Mucosa of descending colon (tissue), 3 donors: ENCODE data around the gene LAMA2. TPM values are rescaled to one million over a fixed set of nuclear protein-coding genes. Genes with fewer than 3 reads are reported as not detected.

Source experiments
- ATAC-seq: fragments of 200-7000 bp; cut with Tn5 transposase; one replicate; pipeline ENCODE4 v1.9.1; 2020; ENCODE audit warnings: mild to moderate bottlenecking, moderate library complexity
- DNase-seq, 3 donors: peaks; one replicate each; pipeline ENCODE4 v3.0.0-alpha.2; 2020
- H3K36me3 ChIP-seq: fragments of 200-600 bp; one replicate; pipeline ENCODE4 v1.8.0; 2021; ENCODE audit warnings: low read depth, mild to moderate bottlenecking
- H3K4me1 ChIP-seq: fragments of 200-600 bp; one replicate; pipeline ENCODE4 v1.8.0; 2021; ENCODE audit warnings: low read depth, mild to moderate bottlenecking
- H3K4me3 ChIP-seq: fragments of 200-600 bp; one replicate; pipeline ENCODE4 v1.8.0; 2021; ENCODE audit warnings: mild to moderate bottlenecking
- H3K9me3 ChIP-seq: fragments of 200-600 bp; one replicate; pipeline ENCODE4 v1.8.0; 2021; ENCODE audit warnings: mild to moderate bottlenecking
- intact Hi-C, 2 donors: fragments of 100-400 bp; cut with DNase I in 1 of 2; cut with micrococcal nuclease in 1 of 2; formaldehyde crosslinking; loops; one replicate each; pipeline versions ENCODE4 v1.11.0 to v1.11.1; 2022; cut with DNase I, micrococcal nuclease
- total RNA-seq, 3 donors: library from RNA; stranded (reverse); fragmentation: NEBNext Ultra II Directional in 2 of 3; extraction: Animal tissue kit (Norgen Biotek cat#: 25700) in 2 of 3; gene quantifications; one replicate each; pipeline versions ENCODE4 v1.2.1 to v1.2.4, GENCODE V29; 2021 to 2023
- TF ChIP-seq, protein P1 (sequence below): fragments of 200-600 bp; IDR thresholded peaks from one replicate; pipeline ENCODE4 v1.8.0; 2022; ENCODE audit warnings: antibody characterized with exemption, mild to moderate bottlenecking
- donor health status: DM: no; HTN: no; CAD: no; lungs with moderate emphysema.
- donor health status: DM: no; HTN: no; CAD: no.
- donor health status: DM: no; HTN: yes; CAD: no.

The LAMA2 gene
- total RNA-seq, 3 donors from 2014 or later = 3.6 to 29.4 (median 18.4) TPM

DNA sequence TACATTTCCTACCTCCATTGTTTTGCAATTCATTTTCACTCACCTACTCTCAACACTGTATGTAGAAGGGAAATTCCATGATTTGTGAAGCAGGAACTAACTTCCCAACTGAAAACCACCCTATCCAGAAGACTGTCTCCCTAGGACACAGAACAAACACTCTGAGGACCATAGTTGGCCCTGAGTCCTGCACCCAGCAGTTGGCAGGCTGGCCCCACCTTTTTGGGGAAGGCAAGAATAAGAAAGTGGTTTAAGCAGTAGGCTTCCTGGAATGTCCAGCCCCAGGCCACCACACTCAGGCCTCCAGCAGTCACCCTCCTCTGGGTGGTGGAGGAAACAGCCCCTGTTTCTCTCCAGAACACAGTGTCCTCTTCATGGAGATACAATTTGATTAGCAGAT is 568.2 kb downstream of the LAMA2 start:
- ATAC-seq (no peak), DNase-seq (no peak)
- no peak overlapping the region for H3K4me3 ChIP-seq
- no peaks in the 10 kb centered on the region for H3K36me3 ChIP-seq
- H3K9me3 ChIP-seq = no peaks in the 10 kb centered on the region
- TF ChIP-seq, protein P1, sequence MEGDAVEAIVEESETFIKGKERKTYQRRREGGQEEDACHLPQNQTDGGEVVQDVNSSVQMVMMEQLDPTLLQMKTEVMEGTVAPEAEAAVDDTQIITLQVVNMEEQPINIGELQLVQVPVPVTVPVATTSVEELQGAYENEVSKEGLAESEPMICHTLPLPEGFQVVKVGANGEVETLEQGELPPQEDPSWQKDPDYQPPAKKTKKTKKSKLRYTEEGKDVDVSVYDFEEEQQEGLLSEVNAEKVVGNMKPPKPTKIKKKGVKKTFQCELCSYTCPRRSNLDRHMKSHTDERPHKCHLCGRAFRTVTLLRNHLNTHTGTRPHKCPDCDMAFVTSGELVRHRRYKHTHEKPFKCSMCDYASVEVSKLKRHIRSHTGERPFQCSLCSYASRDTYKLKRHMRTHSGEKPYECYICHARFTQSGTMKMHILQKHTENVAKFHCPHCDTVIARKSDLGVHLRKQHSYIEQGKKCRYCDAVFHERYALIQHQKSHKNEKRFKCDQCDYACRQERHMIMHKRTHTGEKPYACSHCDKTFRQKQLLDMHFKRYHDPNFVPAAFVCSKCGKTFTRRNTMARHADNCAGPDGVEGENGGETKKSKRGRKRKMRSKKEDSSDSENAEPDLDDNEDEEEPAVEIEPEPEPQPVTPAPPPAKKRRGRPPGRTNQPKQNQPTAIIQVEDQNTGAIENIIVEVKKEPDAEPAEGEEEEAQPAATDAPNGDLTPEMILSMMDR = no peak
- no peaks in the 10 kb centered on the region for H3K4me1 ChIP-seq
- intact Hi-C loops = no loop called here

DNA sequence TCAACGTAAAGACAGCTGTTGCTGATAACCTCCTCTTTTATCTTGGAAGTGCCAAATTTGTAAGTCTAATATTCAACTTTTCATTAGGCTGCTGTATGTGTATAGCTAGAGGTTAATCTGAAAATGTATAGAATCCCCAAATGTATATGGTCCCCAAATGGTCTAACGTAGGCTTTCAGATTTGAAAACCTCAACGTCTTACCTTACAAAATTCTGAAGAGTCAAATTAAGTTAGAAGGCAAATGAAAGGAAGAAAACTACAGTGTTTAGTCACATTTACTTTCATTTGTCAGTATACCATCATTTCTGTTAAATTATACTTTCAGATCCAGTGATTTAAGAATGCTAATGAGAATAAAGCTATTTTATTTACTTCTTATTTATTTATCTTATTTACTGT is 570.1 kb downstream of the LAMA2 start:
- ATAC-seq = no peak
- no peak for DNase-seq
- no peaks in the 10 kb centered on the region for H3K4me1 ChIP-seq
- intact Hi-C loops = no loop called here
- TF ChIP-seq, protein P1 = no peak
- H3K4me3 ChIP-seq = no peak overlapping the region
- H3K36me3 ChIP-seq = no peaks in the 10 kb centered on the region
- no peaks in the 10 kb centered on the region for H3K9me3 ChIP-seq

DNA sequence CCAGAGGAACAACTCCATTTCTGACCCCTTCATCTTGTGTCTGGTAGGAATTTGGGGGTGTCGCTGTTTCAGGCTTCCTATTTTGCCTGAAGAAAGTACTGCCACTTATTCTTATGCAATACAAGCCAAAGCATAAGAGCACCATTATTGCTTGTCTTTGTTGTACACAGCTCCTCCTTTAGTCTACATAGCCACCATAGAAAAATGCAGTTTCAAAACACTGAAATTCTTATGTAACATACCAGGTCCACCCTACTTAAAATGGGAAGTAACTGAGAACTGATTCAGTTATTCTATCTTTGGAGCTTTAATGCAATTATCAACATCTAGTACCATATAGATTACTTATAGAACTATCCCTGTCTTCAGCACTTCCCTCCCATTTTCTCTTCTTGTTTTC is 571.5 kb downstream of the LAMA2 start:
- no peaks in the 10 kb centered on the region for H3K36me3 ChIP-seq
- ATAC-seq (no peak), DNase-seq (no peak)
- no peaks in the 10 kb centered on the region for H3K4me1 ChIP-seq
- TF ChIP-seq, protein P1 = no peak
- no peaks in the 10 kb centered on the region for H3K9me3 ChIP-seq
- H3K4me3 ChIP-seq = no peak overlapping the region
- intact Hi-C loops = no loop called here

DNA sequence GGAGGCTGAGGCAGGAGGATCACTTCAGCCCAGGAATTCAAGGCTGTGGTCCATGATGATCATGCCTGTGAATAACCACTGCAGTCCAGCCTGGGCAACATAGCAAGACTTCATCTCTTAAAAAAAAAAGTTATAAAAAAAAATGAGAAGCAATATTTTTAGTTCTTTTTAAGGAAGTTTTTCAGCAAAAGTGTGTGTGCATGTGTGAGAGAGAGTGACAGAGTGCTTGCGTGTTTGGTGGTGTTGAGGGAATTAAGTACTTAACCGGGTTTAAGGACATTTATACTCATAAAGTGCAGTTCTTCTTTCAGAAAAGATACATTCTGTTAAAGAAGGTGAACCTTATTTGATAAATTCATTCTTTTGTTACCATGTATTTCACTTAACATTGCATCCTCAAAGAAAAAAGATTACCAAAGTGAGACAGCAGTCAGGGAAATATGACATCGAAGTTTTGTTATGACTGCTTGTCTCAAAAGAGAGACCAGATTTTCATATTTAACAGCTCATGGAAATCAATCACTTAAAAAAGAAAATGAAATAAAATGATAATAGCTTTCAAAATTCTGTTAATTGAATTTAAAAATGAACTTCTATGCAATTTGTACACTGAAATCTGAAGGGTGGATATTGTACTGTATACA is 572.3 kb downstream of the LAMA2 start:
- intact Hi-C loops = no loop called here
- TF ChIP-seq, protein P1 = no peak

DNA sequence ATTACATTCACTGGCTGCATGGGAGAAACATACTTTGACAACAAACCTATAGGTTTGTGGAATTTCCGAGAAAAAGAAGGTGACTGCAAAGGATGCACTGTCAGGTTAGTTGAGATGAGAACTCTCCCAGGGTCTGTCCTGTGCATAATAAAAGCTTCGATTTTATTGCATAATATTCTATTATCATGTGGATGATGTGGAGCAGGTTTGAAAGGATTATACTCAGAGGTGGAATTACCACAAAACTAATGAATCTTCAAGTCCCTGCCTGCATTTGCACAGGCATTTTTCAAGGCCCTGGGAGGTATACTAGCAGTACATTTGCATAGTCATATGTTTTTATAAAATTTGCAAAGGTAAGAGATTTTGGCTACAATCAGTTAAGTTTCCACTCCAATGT is 577.3 kb downstream of the LAMA2 start:
- Histone ChIP-seq H3K9me3 (no peaks in the 10 kb centered on the region), H3K4me3 (no peak overlapping the region), H3K36me3 (no peaks in the 10 kb centered on the region), H3K4me1 (no peaks in the 10 kb centered on the region)
- intact Hi-C loops = no loop called here
- DNase-seq (no peak), ATAC-seq (no peak)
- TF ChIP-seq, protein P1 = no peak

More for the DNA sequence above, 572.3 kb downstream of the LAMA2 start:
- no peaks in the 10 kb centered on the region for H3K4me1 ChIP-seq
- no peaks in the 10 kb centered on the region for H3K36me3 ChIP-seq
- H3K4me3 ChIP-seq = no peak overlapping the region
- ATAC-seq = no peak
- H3K9me3 ChIP-seq = no peaks in the 10 kb centered on the region
- DNase-seq = no peak
